Neuronal stem cell (in vitro differentiated cells): Measurements from ENCODE around the gene NTPCR.
A peak's percentile ranks its signal among the peaks of the same experiment; 100 is the strongest.

Experiments used
- DNase-seq: peaks from one replicate; pipeline ENCODE4 v3.0.0-alpha.2; 2013; ENCODE audit warnings: low spot score
- H2AFZ ChIP-seq: one replicate; pipeline ENCODE4 v1.6.1; 2013; ENCODE audit warnings: mild to moderate bottlenecking, low read length, inconsistent platforms
- H2AK5ac ChIP-seq: 2 replicates; pipeline ENCODE4 v1.6.1; 2013; ENCODE audit warnings: low read depth, mild to moderate bottlenecking, inconsistent platforms, low read length, moderate library complexity, mixed read lengths
- H2BK120ac ChIP-seq: 2 replicates; pipeline ENCODE4 v1.6.1; 2013; ENCODE audit warnings: low read depth, mild to moderate bottlenecking, inconsistent platforms, low read length, moderate library complexity, mixed read lengths
- H2BK12ac ChIP-seq: one replicate; pipeline ENCODE4 v1.6.1; 2013; ENCODE audit warnings: low read length, inconsistent platforms
- H2BK15ac ChIP-seq: 2 replicates; pipeline ENCODE4 v1.6.1; 2013; ENCODE audit warnings: mild to moderate bottlenecking, low read length, inconsistent platforms, mixed read lengths
- H2BK5ac ChIP-seq: one replicate; pipeline ENCODE4 v1.6.1; 2013; ENCODE audit warnings: inconsistent platforms, mild to moderate bottlenecking, low read length, moderate library complexity
- H3K14ac ChIP-seq: one replicate; pipeline ENCODE4 v1.6.1; 2013; ENCODE audit warnings: low read length, inconsistent platforms
- H3K18ac ChIP-seq: 2 replicates; pipeline ENCODE4 v1.6.1; 2013; ENCODE audit warnings: low read length, inconsistent platforms
- H3K23ac ChIP-seq: 2 replicates; pipeline ENCODE4 v1.6.1; 2013; ENCODE audit warnings: low read depth, mild to moderate bottlenecking, mixed read lengths, low read length, inconsistent platforms; ENCODE audit not compliant: poor library complexity
- H3K27ac ChIP-seq: replicated peaks from 3 replicates; pipeline ENCODE4 v1.5.1; 2013; ENCODE audit warnings: low read length, inconsistent platforms
- H3K27me3 ChIP-seq, 3 experiments: 2 replicates each; pipeline ENCODE4 v1.6.1; 2013; ENCODE audit warnings: low read length in 3 of 3, mild to moderate bottlenecking in 2 of 3, inconsistent platforms in 1 of 3, low read depth in 1 of 3, mixed read lengths in 1 of 3, moderate library complexity in 1 of 3; ENCODE audit not compliant: control insufficient read depth in 3 of 3, insufficient read depth in 3 of 3
- H3K36me3 ChIP-seq, 2 donors: replicated peaks in 1 of 2; 2 replicates each; pipeline ENCODE4 v1.6.1; 2013; ENCODE audit warnings: low read length in 2 of 2; ENCODE audit not compliant: control insufficient read depth in 2 of 2, insufficient read depth in 2 of 2
- H3K4ac ChIP-seq: 2 replicates; pipeline ENCODE4 v1.6.1; 2013; ENCODE audit warnings: inconsistent platforms, mild to moderate bottlenecking, low read length, moderate library complexity
- H3K4me1 ChIP-seq, 2 donors: 1 replicate in 1 of 2; 2 replicates in 1 of 2; pipeline ENCODE4 v1.6.1; 2013; ENCODE audit warnings: low read length in 2 of 2, low read depth in 1 of 2; ENCODE audit not compliant: control insufficient read depth in 2 of 2, insufficient read depth in 1 of 2
- H3K4me2 ChIP-seq: one replicate; pipeline ENCODE4 v1.6.1; 2013; ENCODE audit warnings: mild to moderate bottlenecking, low read length, inconsistent platforms; ENCODE audit not compliant: insufficient read depth, poor library complexity, severe bottlenecking
- H3K4me3 ChIP-seq, 2 donors: 2 replicates each; pipeline ENCODE4 v1.5.1; 2013; ENCODE audit warnings: low read length in 2 of 2, mild to moderate bottlenecking in 2 of 2, inconsistent platforms in 1 of 2, moderate library complexity in 1 of 2
- H3K79me1 ChIP-seq: one replicate; pipeline ENCODE4 v1.6.1; 2013; ENCODE audit warnings: low read depth, mild to moderate bottlenecking, inconsistent platforms, low read length, moderate library complexity
- H3K9ac ChIP-seq: one replicate; pipeline ENCODE4 v1.6.1; 2013; ENCODE audit warnings: mild to moderate bottlenecking, low read depth, low read length, inconsistent platforms; ENCODE audit not compliant: poor library complexity
- H3K9me3 ChIP-seq, 2 donors: replicated peaks in 1 of 2; 2 replicates each; pipeline versions ENCODE3 to v1.6.1; 2013; ENCODE audit warnings: low read length in 2 of 2, mild to moderate bottlenecking in 2 of 2, inconsistent platforms in 1 of 2, low read depth in 1 of 2, mixed read lengths in 1 of 2, moderate library complexity in 1 of 2; ENCODE audit not compliant: control insufficient read depth in 2 of 2, insufficient read depth in 1 of 2
- H4K8ac ChIP-seq: one replicate; pipeline ENCODE4 v1.6.1; 2013; ENCODE audit warnings: low read depth, mild to moderate bottlenecking, inconsistent platforms, low read length, moderate library complexity
- H4K91ac ChIP-seq: one replicate; pipeline ENCODE4 v1.6.1; 2013; ENCODE audit warnings: low read length, low read depth, mild to moderate bottlenecking, inconsistent platforms; ENCODE audit not compliant: poor library complexity
- WGBS, 2 donors: extraction: QIAGEN DNeasy Blood & Tissue Kit; methylation state at CpG; one replicate each; pipeline ENCODE4 v1.1.7; 2013; ENCODE audit warnings: missing lambda C conversion rate in 2 of 2, mixed read lengths in 1 of 2; ENCODE audit not compliant: insufficient read length in 2 of 2, insufficient replicate concordance in 1 of 2; ENCODE audit errors: extremely low coverage in 2 of 2; 5-methylcytosine and 5-hydroxymethylcytosine counted together

Gene NTPCR

GRCh38 chr1:232902774-232903350 lies 47.5 kb upstream of the NTPCR start:
- Histone ChIP-seq H3K27ac (no peak overlapping the region), H3K14ac (no peak overlapping the region), H2BK15ac (no peak overlapping the region), H3K4ac (no peak overlapping the region), H3K4me1 (peaks cover 2 to 6% of the 10 kb centered on the region in 2 donors), H3K9me3 (no peaks in the 10 kb centered on the region), H3K18ac (no peak overlapping the region), H3K4me3 (no peak overlapping the region), H4K91ac (no peak overlapping the region), H2BK120ac (no peak overlapping the region), H2AK5ac (no peak overlapping the region), H3K36me3 (no peaks in the 10 kb centered on the region), H3K9ac (no peak overlapping the region), H2BK12ac (no peak overlapping the region), H4K8ac (no peak overlapping the region), H2BK5ac (no peak overlapping the region), H3K27me3 (peaks cover 0 to 2% (median 0%) of the 10 kb centered on the region in 3 experiments), H3K4me2 (no peak overlapping the region), H3K23ac (no peak overlapping the region), H2AFZ (no peak overlapping the region), H3K79me1 (no peaks in the 10 kb centered on the region)
- no CpG with 5 or more reads among the region's 4 CpGs for WGBS, 2 donors
- DNase-seq = no peak

- Histone ChIP-seq H3K14ac (no peak overlapping the region), H3K27me3 (peaks cover 0 to 2% (median 0%) of the 10 kb centered on the region in 3 experiments), H3K9me3 (no peaks in the 10 kb centered on the region), H2BK5ac (no peak overlapping the region), H3K18ac (no peak overlapping the region), H3K4me2 (no peak overlapping the region), H3K4me3 (no peak overlapping the region), H3K23ac (no peak overlapping the region), H2AK5ac (no peak overlapping the region), H3K4ac (no peak overlapping the region), H2BK12ac (no peak overlapping the region), H2BK120ac (no peak overlapping the region), H4K8ac (no peak overlapping the region), H3K9ac (peak overlapping the region; percentile 26), H3K27ac (no peak overlapping the region), H4K91ac (no peak overlapping the region), H2BK15ac (no peak overlapping the region), H3K4me1 (peaks cover 4 to 8% of the 10 kb centered on the region in 2 donors), H3K36me3 (no peaks in the 10 kb centered on the region), H3K79me1 (no peaks in the 10 kb centered on the region), H2AFZ (no peak overlapping the region)
- WGBS, 2 donors = no CpG with 5 or more reads among the region's 4 CpGs
- DNase-seq = no peak
Observed at GRCh38 chr1:232904131-232904530, 46.3 kb upstream of the NTPCR start.

GRCh38 chr1:232904566-232904965 lies 45.8 kb upstream of the NTPCR start:
- no peak overlapping the region for H3K4me2 ChIP-seq
- H3K27me3 ChIP-seq = peaks cover 0 to 2% (median 0%) of the 10 kb centered on the region in 3 experiments
- no peak overlapping the region for H2BK12ac ChIP-seq
- H3K4me3 ChIP-seq = no peak overlapping the region
- H3K36me3 ChIP-seq = no peaks in the 10 kb centered on the region
- H3K9me3 ChIP-seq = no peaks in the 10 kb centered on the region
- no peak overlapping the region for H4K91ac ChIP-seq
- no peak overlapping the region for H3K4ac ChIP-seq
- H4K8ac ChIP-seq = no peak overlapping the region
- WGBS, 2 donors = no CpG with 5 or more reads among the region's 1 CpG
- no peak overlapping the region for H2BK5ac ChIP-seq
- H3K27ac ChIP-seq = no peak overlapping the region
- H3K79me1 ChIP-seq = no peaks in the 10 kb centered on the region
- no peak overlapping the region for H3K14ac ChIP-seq
- no peak overlapping the region for H2AFZ ChIP-seq
- H2BK120ac ChIP-seq = no peak overlapping the region
- H3K23ac ChIP-seq = no peak overlapping the region
- no peak overlapping the region for H3K18ac ChIP-seq
- DNase-seq = no peak
- H2BK15ac ChIP-seq = no peak overlapping the region
- peaks cover 4 to 8% of the 10 kb centered on the region in 2 donors for H3K4me1 ChIP-seq
- H3K9ac ChIP-seq = no peak overlapping the region
- H2AK5ac ChIP-seq = no peak overlapping the region

GRCh38 chr1:232905331-232906034 lies 44.9 kb upstream of the NTPCR start:
- no peak overlapping the region for H3K14ac ChIP-seq
- H3K9me3 ChIP-seq = no peaks in the 10 kb centered on the region
- DNase-seq = no peak
- H2AK5ac ChIP-seq = no peak overlapping the region
- H4K91ac ChIP-seq = no peak overlapping the region
- H3K4me2 ChIP-seq = no peak overlapping the region
- no peak overlapping the region for H3K27ac ChIP-seq
- H2BK120ac ChIP-seq = no peak overlapping the region
- H2BK12ac ChIP-seq = no peak overlapping the region
- H3K23ac ChIP-seq = no peak overlapping the region
- H3K4ac ChIP-seq = no peak overlapping the region
- H4K8ac ChIP-seq = no peak overlapping the region
- peaks cover 0 to 2% (median 0%) of the 10 kb centered on the region in 3 experiments for H3K27me3 ChIP-seq
- H3K9ac ChIP-seq = no peak overlapping the region
- H2BK5ac ChIP-seq = no peak overlapping the region
- peak overlapping the region; percentile 52 for H2AFZ ChIP-seq
- no peak overlapping the region for H2BK15ac ChIP-seq
- no peaks in the 10 kb centered on the region for H3K79me1 ChIP-seq
- no CpG with 5 or more reads among the region's 4 CpGs for WGBS, 2 donors
- H3K36me3 ChIP-seq = no peaks in the 10 kb centered on the region
- peaks cover 4 to 8% of the 10 kb centered on the region in 2 donors for H3K4me1 ChIP-seq
- no peak overlapping the region for H3K4me3 ChIP-seq
- H3K18ac ChIP-seq = no peak overlapping the region
